Measurements from ENCODE around the gene BUB1B.

BUB1B gene

DNA sequence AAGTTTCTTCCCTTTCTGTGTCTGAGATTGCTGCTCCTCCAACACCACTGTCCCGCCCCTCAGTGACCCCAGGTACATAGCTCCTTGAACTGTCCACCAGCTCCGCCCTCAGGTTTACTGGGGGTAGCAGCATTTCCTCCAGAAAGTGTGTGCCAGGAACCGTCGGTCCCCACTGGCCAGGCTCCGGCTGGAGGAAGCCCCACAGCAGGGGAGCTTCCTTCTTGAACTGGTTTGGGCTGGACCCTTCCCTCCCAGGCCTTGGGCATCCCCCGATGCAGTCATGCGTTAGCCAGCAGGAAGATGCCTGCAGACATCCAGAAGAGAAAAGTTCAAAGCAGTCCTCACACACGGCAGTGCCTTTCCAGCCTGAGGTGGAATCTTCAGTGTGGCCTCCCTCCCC lies 97.7 kb downstream of the BUB1B start:
- H4K20me1 ChIP-seq (ENCODE audit: insufficient read depth), result no peaks in the 10 kb centered on the region
- no peak overlapping the region for H3K9ac ChIP-seq
- no peak overlapping the region for H3K4me2 ChIP-seq
- H3K4me1 ChIP-seq (ENCODE audit: low read depth, poor library complexity, severe bottlenecking), result no peaks in the 10 kb centered on the region
- H3K27me3 ChIP-seq (ENCODE audit: insufficient read depth, low read depth), result no peaks in the 10 kb centered on the region
- no peak overlapping the region for H2AFZ ChIP-seq (ENCODE audit: low read depth)
- TF ChIP-seq, protein P1, sequence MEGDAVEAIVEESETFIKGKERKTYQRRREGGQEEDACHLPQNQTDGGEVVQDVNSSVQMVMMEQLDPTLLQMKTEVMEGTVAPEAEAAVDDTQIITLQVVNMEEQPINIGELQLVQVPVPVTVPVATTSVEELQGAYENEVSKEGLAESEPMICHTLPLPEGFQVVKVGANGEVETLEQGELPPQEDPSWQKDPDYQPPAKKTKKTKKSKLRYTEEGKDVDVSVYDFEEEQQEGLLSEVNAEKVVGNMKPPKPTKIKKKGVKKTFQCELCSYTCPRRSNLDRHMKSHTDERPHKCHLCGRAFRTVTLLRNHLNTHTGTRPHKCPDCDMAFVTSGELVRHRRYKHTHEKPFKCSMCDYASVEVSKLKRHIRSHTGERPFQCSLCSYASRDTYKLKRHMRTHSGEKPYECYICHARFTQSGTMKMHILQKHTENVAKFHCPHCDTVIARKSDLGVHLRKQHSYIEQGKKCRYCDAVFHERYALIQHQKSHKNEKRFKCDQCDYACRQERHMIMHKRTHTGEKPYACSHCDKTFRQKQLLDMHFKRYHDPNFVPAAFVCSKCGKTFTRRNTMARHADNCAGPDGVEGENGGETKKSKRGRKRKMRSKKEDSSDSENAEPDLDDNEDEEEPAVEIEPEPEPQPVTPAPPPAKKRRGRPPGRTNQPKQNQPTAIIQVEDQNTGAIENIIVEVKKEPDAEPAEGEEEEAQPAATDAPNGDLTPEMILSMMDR (conservative IDR thresholded peaks at IDR 0.05; ENCODE audit: low read depth, low read length), result no peak
- no peaks in the 10 kb centered on the region for H3K79me2 ChIP-seq (ENCODE audit: insufficient read depth, low read depth)
- H3K27ac ChIP-seq, result no peak overlapping the region
- no peaks in the 10 kb centered on the region for H3K36me3 ChIP-seq (ENCODE audit: insufficient read depth)
- H3K4me3 ChIP-seq (IDR thresholded peaks at IDR 0.05; ENCODE audit: insufficient read depth, low read depth, low read length), result no peak overlapping the region

GRCh38 chr15:40259021-40259420 lies 98.2 kb downstream of the BUB1B start:
- H3K9ac ChIP-seq, result no peak overlapping the region
- no peak overlapping the region for H2AFZ ChIP-seq (ENCODE audit: low read depth)
- no peaks in the 10 kb centered on the region for H3K36me3 ChIP-seq (ENCODE audit: insufficient read depth)
- H3K27me3 ChIP-seq (ENCODE audit: insufficient read depth, low read depth), result no peaks in the 10 kb centered on the region
- H4K20me1 ChIP-seq (ENCODE audit: insufficient read depth), result no peaks in the 10 kb centered on the region
- no peak overlapping the region for H3K4me2 ChIP-seq
- no peaks in the 10 kb centered on the region for H3K79me2 ChIP-seq (ENCODE audit: insufficient read depth, low read depth)
- no peaks in the 10 kb centered on the region for H3K4me1 ChIP-seq (ENCODE audit: low read depth, poor library complexity, severe bottlenecking)
- H3K27ac ChIP-seq, result no peak overlapping the region
- H3K4me3 ChIP-seq (IDR thresholded peaks at IDR 0.05; ENCODE audit: insufficient read depth, low read depth, low read length), result no peak overlapping the region
- TF ChIP-seq, protein P1 (conservative IDR thresholded peaks at IDR 0.05; ENCODE audit: low read depth, low read length), result no peak

DNA sequence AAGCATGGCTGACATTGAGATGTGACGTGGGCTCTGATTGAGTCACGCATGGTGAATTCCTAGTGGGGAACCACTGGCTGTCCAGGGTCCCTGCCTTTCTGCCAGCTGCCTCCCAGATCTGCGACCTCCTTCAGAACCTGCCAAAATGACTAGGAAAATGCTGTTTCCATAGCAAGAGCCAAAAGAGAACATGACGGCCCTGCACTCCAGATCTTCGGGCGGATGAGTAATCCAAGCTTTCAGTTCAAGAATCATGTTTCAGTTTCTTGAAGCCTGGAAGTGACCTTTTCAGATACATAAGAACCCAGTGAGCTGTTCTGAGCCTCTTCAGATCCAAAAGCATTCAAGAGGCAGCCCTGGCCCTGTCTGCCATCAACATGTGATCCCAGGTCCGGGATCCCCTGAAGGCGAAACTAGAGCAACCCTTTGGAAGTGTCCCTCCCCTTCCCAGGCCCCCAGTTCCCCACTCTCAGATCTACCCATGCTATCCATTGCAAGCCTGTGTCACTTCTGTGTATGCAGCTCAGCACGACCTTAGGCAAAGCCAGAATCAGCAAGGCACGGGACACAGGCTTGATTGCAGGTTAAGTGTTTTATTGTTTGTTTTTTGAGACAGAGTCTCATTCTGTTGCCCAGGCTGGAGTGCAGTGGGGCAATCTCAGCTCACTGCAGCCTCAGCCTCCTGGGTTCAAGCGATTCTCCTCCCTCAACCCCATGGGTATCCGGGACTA lies 102.3 kb downstream of the BUB1B start:
- Histone ChIP-seq H3K9ac (no peak overlapping the region), H3K27me3 (ENCODE audit: insufficient read depth, low read depth) (no peaks in the 10 kb centered on the region), H3K36me3 (ENCODE audit: insufficient read depth) (no peaks in the 10 kb centered on the region), H3K27ac (no peak overlapping the region), H3K4me3 (IDR thresholded peaks at IDR 0.05; ENCODE audit: insufficient read depth, low read depth, low read length) (no peak overlapping the region), H3K79me2 (ENCODE audit: insufficient read depth, low read depth) (no peaks in the 10 kb centered on the region), H3K4me2 (no peak overlapping the region), H4K20me1 (ENCODE audit: insufficient read depth) (no peaks in the 10 kb centered on the region), H2AFZ (ENCODE audit: low read depth) (no peak overlapping the region), H3K4me1 (ENCODE audit: low read depth, poor library complexity, severe bottlenecking) (no peaks in the 10 kb centered on the region)
- TF ChIP-seq, protein P1 (conservative IDR thresholded peaks at IDR 0.05; ENCODE audit: low read depth, low read length), result no peak

DNA sequence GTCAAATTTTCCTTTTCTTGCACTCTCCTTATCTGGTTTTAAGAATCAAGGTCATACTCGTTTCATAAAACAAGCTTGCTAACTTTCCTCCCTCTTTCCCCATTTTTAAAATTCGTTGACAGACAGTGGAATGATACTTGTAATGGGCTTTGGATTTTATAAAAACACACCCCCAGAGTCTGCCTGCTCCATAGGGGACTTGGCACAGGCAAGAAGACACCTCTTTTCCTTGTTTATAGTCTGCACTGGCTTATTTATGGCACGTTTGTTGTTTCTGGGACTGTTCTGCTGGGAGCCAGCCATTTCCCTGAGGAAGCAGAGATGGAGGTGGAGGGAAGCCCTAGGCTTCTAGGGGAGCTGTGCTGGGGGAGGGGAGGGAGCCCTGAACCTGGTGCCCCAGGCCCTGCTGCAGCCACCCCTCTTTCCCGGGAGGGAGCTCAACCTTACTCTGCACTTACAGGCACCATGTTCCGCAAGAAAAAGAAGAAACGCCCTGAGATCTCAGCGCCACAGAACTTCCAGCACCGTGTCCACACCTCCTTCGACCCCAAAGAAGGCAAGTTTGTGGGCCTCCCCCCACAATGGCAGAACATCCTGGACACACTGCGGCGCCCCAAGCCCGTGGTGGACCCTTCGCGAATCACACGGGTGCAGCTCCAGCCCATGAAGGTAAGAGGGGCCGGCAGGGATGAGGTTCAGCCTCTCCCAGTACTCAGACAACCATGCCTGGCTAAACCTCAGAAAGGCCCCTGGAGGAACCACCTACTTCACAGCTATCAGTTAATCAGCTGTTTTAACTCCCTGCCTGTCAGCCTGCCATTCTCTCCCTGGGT lies 103.7 kb downstream of the BUB1B start:
- Histone ChIP-seq H3K79me2 (ENCODE audit: insufficient read depth, low read depth) (no peaks in the 10 kb centered on the region), H3K4me3 (IDR thresholded peaks at IDR 0.05; ENCODE audit: insufficient read depth, low read depth, low read length) (no peak overlapping the region), H3K36me3 (ENCODE audit: insufficient read depth) (no peaks in the 10 kb centered on the region), H2AFZ (ENCODE audit: low read depth) (no peak overlapping the region), H3K4me1 (ENCODE audit: low read depth, poor library complexity, severe bottlenecking) (no peaks in the 10 kb centered on the region), H3K4me2 (no peak overlapping the region), H3K27ac (no peak overlapping the region), H3K9ac (no peak overlapping the region), H4K20me1 (ENCODE audit: insufficient read depth) (no peaks in the 10 kb centered on the region), H3K27me3 (ENCODE audit: insufficient read depth, low read depth) (no peaks in the 10 kb centered on the region)
- TF ChIP-seq, protein P1 (conservative IDR thresholded peaks at IDR 0.05; ENCODE audit: low read depth, low read length), result no peak

Measured in KMS-11 (cell line).